T-helper 2 cell treated with Interferon-gamma antibody and Interleukin-4, amounts not matched to agents 100 ng/mL and 5 ng/mL, for 36 hours (primary cell): Measurements from ENCODE around the gene OR2B2. TPM values are rescaled to one million over a fixed set of nuclear protein-coding genes. Genes with fewer than 3 reads are reported as not detected.

Source experiments
- intact Hi-C: fragments of 100-400 bp; cut with micrococcal nuclease; formaldehyde crosslinking; loops from one replicate; pipeline ENCODE4 v1.15.1; 2023
- total RNA-seq: library from RNA; stranded (reverse); gene quantifications from 2 replicates; pipeline ENCODE4 v1.2.3, GENCODE V29; 2022

OR2B2 gene
- total RNA-seq, 1 donor from 2014 or later, result not detected

- intact Hi-C loops, result loop anchor here (1.0 to 5.0 kb wide), 13 partner anchors 22 to 1872 kb away; partner anchors contain the start of gene ABT1
These were observed 18.1 kb downstream of the OR2B2 start for GRCh38 chr6:27893836-27894807.

DNA sequence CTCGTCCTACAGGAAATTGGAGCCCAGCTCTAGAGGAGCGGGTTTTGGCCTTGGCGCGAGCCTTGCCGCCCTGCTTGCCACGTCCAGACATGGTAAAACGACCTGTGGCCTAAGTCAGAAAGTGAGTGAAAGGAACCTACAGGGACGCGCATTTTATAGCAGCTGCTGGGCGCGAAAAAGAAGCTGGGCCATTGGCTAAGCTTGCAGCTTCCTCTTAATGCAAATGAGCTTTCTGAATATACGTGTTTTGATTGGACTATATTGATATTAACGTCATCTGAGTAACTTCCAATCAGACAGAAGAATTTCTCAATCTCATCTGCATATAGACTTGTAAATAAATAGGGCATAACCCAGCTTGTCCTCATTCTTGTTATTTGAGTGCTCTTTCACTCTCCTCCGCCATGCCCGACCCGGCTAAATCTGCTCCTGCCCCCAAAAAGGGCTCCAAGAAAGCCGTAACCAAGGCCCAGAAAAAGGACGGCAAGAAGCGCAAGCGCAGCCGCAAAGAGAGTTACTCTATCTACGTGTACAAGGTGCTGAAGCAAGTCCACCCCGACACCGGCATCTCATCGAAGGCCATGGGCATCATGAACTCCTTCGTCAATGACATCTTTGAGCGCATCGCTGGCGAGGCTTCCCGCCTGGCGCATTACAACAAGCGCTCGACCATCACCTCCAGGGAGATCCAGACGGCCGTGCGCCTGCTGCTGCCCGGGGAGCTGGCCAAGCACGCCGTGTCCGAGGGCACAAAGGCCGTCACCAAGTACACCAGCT is 18.9 kb downstream of the OR2B2 start:
- intact Hi-C loops, result loop anchor here (1.0 to 5.0 kb wide), 12 partner anchors 21 to 1871 kb away; partner anchors contain the start of gene ABT1

DNA sequence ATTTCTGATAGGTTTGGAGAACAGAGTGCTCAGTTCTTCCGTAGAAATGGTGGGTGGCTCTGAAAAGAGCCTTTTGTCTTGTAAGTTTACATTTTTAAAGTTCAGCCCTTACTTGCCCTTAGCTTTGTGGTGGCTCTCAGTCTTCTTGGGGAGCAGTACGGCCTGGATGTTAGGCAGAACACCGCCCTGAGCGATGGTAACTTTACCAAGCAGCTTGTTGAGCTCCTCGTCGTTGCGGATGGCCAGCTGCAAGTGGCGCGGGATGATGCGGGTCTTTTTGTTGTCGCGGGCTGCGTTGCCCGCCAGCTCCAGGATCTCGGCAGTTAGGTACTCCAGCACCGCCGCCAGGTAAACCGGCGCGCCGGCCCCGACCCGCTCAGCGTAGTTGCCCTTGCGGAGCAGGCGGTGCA is 19.5 kb downstream of the OR2B2 start:
- intact Hi-C loops, result loop anchor here (1.0 to 5.0 kb wide), 12 partner anchors 20 to 1870 kb away; partner anchors contain the start of gene ABT1

GRCh38 chr6:27891320-27891875 is 20.8 kb downstream of the OR2B2 start:
- intact Hi-C loops, result loop anchor here (5.0 kb wide), 6 partner anchors 204 to 1869 kb away; partner anchors contain the start of gene ABT1

- intact Hi-C loops, result loop anchor here (1.0 to 5.0 kb wide), 7 partner anchors 17 to 1868 kb away; partner anchors contain the start of gene ABT1
These were observed 21.5 kb downstream of the OR2B2 start for GRCh38 chr6:27890445-27891319.

DNA sequence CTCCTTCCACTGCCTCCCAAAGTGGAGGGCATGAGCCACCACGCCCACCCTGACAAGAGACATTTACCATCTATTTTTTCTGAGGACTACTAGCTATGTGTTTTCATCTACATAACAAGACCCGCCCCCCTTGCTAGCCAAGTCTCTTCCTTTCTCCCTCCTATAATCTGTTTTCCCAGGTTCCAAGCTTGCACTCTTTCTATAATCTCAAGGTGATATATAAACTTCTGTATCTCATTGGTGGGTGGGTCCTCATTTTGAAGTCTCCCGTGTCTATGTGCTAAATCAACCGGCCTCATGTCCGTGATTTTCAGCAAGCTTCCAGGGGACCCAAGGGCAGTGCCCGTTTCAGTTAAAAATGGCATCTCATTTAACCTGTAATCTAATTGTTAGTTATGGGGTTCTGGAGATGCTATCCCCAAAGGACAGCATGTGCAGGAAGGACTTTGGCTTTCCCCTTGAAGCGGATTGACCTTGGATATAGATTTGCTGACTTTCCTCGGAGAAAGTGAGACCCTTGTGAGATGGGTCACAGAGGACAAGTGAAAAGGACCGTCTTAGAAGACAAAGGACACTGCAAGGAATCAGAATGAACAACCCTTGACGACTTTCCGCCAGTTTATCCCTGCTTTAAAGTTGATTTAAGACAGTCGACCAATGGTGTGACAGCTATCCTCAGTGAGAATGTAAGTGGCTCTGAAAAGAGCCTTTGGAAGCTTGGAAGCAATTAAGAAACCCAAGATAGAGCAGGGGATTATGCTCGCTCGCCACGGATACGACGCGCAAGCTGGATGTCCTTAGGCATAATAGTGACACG is 22.4 kb downstream of the OR2B2 start:
- intact Hi-C loops, result loop anchor here (1.0 to 5.0 kb wide), 7 partner anchors 17 to 1868 kb away; partner anchors contain the start of gene ABT1

GRCh38 chr6:27889275-27889627 is 22.9 kb downstream of the OR2B2 start:
- intact Hi-C loops, result no loop called here

- intact Hi-C loops, result no loop called here
These were observed 23.6 kb downstream of the OR2B2 start for GRCh38 chr6:27888566-27888965.

DNA sequence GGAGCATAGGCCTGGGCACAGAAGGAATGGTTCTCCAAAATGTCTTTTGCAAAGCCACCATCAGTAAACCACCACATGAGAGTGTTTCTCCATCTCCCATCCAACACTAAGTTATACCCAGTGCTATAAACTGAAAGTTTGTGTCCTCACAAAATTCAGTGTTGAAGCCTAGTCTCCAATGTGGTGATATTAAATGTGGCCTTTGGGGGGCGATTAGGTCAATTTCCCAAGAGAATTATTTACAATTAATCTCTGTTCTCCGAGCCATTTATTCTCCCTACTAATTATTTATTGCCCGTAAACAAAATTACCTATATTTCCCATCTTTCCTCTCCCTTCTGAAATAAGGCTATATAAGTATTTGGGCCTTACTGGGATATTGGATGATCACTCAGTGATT is 26.1 kb downstream of the OR2B2 start:
- intact Hi-C loops, result no loop called here

DNA sequence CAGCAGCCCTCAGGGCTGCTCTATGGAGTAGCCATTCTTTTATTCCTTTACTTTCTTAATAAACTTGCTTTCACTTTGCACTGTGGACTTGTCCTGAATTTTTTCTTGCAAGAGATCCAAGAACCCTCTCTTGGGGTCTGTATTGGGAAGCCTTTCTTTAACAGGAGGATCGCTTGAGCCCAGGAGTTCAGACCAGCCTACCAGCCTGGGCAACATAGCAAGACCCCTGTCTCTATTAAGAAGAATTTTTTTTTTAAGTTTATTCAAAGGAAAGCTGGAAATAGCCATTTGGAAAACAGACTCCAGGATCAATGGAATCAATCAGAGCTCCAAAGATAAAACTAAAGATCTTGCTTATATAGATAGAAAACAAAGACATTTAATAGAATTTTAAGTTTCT is 29.1 kb downstream of the OR2B2 start:
- intact Hi-C loops, result no loop called here

GRCh38 chr6:27882624-27883023 is 29.6 kb downstream of the OR2B2 start:
- intact Hi-C loops, result no loop called here

DNA sequence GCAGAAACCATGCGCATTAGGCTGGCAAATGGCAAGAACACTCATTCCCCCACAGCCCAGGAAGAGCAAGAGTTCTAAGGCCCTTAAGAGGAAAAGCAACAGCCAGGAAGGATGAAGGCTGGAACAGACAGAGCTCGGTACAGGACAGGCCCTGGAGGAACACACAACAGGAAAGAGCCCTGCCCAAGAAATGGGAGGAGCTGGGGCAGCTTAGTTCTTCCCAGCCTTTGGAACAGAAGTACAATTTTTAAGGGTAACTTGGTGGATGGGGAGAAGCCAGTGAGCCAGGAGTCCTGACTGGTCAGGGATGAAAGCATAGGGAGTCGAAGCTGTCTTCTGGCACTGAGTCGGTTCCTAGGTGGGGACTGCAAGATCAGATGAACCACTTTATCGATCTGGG is 32.4 kb downstream of the OR2B2 start:
- intact Hi-C loops, result no loop called here

GRCh38 chr6:27874016-27874415 is 38.2 kb downstream of the OR2B2 start:
- intact Hi-C loops, result no loop called here

DNA sequence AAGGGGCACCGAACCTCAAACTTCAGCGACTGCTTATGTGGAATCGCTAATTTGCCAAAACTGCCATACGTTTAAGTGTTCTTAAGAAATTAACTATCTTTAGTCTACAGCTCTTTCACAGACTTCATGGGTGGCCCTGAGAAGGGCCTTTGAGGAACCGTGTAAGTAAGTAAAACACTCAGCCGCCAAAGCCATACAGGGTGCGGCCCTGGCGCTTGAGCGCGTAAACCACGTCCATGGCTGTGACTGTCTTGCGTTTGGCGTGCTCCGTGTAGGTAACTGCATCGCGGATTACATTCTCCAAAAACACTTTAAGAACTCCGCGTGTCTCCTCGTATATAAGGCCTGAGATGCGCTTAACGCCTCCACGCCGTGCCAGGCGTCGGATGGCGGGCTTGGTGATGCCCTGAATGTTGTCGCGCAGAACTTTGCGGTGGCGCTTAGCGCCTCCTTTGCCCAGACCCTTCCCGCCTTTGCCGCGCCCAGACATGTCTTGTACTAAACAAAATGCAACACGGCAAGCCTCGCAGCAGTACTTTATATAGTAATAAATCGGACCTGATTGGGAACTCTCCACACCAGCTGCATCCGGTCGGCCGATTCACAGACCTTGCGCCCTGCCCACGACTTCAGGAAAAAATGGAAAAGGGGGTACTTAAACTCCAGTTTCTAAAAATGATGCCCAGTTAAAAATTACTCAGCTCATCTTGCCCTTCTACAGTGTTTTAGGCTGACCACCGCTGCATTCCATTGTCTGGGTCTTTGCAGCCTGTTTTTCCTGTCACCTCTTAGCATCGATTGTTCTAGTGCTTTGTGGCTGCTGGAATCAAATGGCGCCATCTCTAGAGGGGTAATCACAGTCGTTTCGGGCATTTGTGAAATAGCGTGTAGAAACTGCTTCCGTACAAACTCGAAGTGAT is 38.9 kb downstream of the OR2B2 start:
- intact Hi-C loops, result loop anchor here (1.0 to 2.0 kb wide), 4 partner anchors 8 to 740 kb away; a partner anchor contains a TSS

GRCh38 chr6:27872642-27873020 is 39.6 kb downstream of the OR2B2 start:
- intact Hi-C loops, result loop anchor here (1.0 to 2.0 kb wide), 8 partner anchors 7 to 1600 kb away; a partner anchor contains a TSS

DNA sequence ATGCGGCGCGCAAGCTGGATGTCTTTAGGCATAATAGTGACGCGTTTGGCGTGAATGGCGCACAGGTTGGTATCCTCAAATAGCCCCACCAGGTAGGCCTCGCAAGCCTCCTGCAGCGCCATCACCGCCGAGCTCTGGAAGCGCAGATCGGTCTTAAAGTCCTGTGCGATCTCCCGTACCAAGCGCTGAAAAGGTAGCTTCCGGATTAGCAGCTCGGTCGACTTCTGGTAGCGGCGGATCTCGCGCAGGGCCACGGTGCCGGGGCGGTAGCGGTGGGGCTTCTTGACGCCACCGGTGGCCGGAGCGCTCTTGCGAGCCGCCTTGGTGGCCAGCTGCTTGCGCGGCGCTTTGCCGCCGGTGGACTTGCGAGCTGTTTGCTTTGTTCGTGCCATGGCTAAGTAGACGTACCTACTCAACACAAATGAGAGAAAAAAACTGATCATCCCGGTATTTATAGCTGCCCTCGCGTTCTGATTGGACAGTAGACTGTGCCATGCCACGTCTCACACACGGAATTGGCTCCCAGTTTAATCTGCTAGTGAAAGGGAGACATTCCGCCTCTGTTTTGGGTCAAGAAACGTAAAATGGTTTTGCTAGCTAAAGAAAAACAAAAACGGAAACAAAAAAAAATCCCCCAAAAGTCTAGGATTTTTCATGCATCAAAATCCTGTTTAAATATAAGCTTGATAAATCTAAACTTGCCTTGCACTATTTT is 40.1 kb downstream of the OR2B2 start:
- intact Hi-C loops, result loop anchor here (1.0 to 2.0 kb wide), 6 partner anchors 21 to 1600 kb away; a partner anchor contains a TSS

GRCh38 chr6:27870291-27870870 is 41.8 kb downstream of the OR2B2 start:
- intact Hi-C loops, result no loop called here
